LNCAP (cell line): ENCODE results near the gene ARHGAP22.

ENCODE experiments used
- CTCF ChIP-seq: fragments of 450-650 bp; IDR thresholded peaks from 2 replicates; pipeline ENCODE4 v1.5.1; 2017; ENCODE audit warnings: mild to moderate bottlenecking

ARHGAP22 gene

DNA sequence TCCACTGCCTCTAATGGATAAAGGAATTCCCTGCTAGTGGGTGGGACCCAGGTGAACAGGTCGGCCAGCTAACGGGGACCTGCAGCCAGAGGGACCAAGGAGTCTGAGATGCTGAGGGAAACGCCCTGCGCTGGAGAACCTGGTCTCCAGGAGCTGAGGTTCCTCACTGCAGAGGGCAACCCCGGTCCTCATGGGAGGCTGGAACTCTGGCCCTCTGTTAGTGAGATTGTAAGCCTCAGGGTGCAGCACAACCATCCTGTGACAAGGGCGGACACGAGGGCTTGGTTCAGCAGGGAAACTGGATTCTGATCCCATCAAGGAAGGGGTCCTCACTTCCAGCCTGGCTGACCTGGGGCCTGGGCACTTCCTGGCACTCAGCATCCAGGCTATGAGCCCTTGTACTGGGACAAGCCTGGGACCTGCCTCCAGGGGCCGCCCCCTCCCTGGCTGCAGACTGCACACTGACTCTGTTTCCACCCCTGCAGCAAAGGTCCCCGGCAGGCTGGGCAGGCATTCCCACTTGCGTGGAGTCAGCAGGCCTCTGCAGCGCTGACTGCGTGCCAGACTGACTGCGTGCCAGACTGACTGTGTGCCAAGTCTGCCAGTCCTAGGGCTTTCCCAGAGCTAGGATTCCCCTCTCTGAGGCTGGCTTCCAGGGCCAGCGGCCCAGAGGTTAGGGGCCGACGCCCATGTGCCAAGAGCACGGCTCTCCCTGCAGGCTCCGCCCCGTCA is 155.2 kb downstream of the ARHGAP22 start:
- TF ChIP-seq CTCF = no peak

DNA sequence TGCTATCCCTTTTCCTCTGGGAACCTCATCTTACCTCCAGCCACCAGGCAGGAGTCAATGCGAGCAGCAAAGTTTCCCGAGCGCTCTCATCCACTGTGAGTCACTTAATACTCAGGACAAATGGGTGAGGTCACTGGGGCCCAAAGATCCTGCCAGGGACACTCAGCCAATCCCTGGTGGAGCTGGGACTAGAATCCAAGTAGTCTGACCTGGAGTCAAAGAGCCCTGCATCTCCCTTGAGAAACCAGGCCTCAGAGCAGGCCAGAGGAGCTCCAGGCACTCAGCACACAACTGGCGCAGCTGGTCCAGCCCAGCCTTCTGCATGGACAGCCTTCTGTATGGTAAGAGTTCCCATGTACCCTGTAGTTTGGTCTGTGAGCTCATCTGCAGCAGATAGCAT is 156.1 kb downstream of the ARHGAP22 start:
- TF ChIP-seq CTCF = no peak

GRCh38 chr10:48447356-48448215 is 157.3 kb downstream of the ARHGAP22 start:
- TF ChIP-seq CTCF = no peak

- TF ChIP-seq CTCF = no peak
Measured at GRCh38 chr10:48446785-48447184, 158.1 kb downstream of the ARHGAP22 start.

DNA sequence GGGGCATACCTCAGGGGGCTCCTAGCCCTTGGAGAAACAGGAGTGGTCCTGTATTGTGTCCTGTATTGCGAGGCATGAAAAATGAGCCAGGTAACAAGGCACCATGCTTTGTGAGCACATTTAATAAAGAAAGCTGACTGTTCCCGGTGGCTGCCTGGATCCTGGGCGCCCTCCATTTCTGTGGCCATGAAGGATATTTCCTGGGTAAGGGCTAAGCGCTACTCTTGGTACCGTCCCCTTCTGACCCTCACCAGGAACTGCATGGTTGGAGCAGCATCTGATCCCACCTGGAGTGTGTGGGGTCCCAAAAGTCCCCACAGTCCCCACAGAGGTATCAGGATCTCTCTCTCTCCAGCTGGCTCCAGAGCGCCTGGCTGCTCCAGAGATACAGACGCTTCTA is 158.9 kb downstream of the ARHGAP22 start:
- TF ChIP-seq CTCF = no peak

DNA sequence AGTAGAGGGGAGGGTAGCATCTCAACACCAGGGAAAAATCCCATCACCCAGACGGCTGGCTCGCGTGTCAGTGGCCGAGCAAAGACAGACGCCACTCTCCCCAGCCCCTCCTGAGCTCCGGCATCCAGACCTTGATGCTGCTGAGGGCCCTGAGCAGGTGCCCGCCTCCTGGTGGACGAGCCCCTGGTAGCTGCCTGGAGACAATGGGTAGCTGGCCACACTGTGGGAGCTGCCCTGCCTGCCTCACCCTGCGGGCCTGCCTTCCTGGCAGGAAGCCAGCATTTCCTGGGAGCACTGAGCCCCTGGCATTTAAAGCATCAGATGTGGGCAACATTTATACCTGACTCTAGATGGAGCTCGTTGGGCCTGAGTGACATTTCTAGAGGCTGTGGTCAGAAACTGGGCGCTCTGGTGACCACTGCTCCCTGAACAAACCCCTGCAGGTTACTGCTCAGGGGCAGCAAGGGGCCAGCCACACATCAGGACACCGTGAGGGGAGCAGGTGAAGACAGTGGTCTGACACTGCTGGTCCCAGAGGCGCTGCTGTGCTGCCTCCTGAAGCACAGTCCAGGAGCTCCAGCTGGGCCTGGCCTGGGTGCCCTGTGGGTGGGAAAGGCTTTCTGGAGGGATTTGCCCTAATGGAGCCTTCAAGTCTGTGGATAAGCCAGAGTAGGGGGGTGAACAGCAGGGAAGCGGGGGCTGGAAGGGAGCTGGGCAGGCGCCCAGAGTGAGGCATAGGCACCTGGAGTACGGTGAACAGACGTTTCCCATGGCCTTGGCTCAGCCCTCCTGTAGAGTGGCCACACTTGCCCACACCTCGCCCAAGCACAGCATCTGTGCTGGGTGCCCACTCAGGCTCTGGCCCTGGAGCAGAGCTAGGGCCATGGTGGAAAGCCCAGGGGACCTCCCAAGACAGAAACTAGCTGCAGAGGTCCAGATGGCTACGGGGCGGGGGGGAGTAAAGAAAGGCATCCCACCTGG is 159.7 kb downstream of the ARHGAP22 start:
- TF ChIP-seq CTCF = no peak

DNA sequence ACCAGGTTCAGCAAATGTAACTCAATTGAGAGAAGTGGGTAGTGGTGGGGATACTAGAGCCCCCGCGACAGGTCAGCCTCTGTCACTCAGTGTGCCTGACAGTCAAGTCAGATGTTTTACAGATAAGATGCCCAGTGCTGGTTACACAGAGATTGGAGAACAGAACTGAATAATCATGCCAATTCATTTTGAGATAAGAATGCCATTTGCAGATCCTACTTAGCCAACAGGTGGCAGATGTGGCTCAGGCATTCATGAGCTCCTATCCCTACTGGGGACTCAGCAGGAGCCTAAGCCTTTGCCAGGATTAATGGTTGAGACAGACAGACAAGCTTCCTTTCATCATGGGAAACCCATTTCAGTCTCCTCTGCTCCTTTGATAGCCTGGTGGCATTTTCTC is 160.6 kb downstream of the ARHGAP22 start:
- peak; percentile 47 for TF ChIP-seq CTCF
